D721Med (cell line): ENCODE results near the gene C17orf75.
A peak's percentile ranks its signal among the peaks of the same experiment; 100 is the strongest.

Source experiments
- DNase-seq: peaks from one replicate; pipeline ENCODE4 v3.0.0; 2011; ENCODE audit warnings: low spot score; ENCODE audit not compliant: insufficient read length
- FAIRE-seq: peaks from 2 replicates; lab custom pipeline; 2011; peaks lifted over from hg19 to GRCh38; lab: Jason Lieb, UNC
- CTCF ChIP-seq: IDR thresholded peaks from 2 replicates; pipeline ENCODE4 v1.5.1; 2012; ENCODE audit warnings: mild to moderate bottlenecking, control low read depth; ENCODE audit not compliant: insufficient read depth; ENCODE audit errors: missing control alignments

C17orf75 gene

GRCh38 chr17:32302037-32302436, 39.9 kb downstream of the C17orf75 start:
- FAIRE-seq: no peak
- DNase-seq: no peak
- no peak for TF ChIP-seq CTCF

- no peak for DNase-seq
- TF ChIP-seq CTCF: no peak
- FAIRE-seq: peak; percentile 29
Observed at GRCh38 chr17:32299580-32300164, 42.3 kb downstream of the C17orf75 start.

- FAIRE-seq (peak; percentile 92), DNase-seq (no peak)
- no peak for TF ChIP-seq CTCF
Observed at GRCh38 chr17:32298721-32299579, 43.0 kb downstream of the C17orf75 start.

GRCh38 chr17:32298298-32298697, 43.7 kb downstream of the C17orf75 start:
- DNase-seq (no peak), FAIRE-seq (no peak)
- TF ChIP-seq CTCF: peak; percentile 24

DNA sequence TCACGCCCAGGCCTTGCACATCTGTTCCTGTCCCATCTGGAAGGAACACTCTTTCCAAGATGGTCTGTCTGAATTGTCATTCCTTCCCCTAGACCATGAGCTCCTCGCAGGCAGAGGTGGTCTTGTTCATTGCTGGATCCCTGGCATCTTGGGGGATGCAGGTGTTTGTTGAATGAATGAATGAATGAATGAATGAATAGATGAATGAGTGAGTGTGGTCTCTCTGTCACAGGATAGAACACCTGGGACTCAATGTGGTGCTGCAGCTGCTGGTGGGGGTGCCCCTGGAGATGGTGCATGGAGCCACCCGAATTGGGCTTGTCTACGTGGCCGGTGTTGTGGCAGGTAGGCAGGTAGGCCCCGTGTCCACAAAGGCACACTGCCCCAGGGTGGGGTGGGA, 44.1 kb downstream of the C17orf75 start:
- DNase-seq (no peak), FAIRE-seq (no peak)
- TF ChIP-seq CTCF: no peak

DNA sequence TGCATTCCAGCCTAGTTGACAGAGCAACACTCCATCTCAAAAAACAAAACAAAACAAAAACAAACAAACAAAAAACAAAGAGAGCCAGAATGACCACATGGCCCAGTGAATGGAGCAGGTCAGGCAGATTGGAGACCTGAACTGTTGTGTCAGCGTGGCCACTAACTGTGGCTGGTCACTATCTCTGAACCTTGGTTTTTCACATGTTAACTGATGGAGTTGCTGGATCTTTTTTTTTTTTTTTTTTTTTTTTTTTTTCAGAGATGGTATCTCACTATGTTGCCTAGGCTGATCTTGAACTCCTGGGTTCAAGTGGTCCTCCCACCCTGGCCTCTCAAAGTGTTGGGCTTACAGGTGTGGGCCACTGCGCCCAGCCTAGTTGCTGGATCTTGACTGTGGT, 44.5 kb downstream of the C17orf75 start:
- no peak for TF ChIP-seq CTCF
- DNase-seq: no peak
- FAIRE-seq: no peak

DNA sequence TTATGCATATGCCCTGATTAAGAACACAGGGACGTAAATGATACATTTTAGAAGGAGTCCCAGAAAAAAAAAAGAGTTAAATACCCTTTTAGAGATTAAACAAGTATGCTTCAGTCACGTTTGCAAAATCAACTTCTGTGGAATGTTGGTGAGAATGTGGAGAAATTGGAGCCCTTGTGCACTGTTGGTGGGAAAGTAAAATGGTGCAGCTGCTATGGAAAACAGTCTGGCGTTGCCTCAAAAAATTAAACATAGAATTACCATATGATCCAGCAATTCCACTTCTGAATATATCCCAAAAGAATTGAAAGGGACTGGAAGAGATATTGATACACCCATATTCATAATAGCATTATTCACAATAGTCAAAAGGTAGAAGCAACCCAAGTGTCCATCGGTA, 49.9 kb downstream of the C17orf75 start:
- no peak for TF ChIP-seq CTCF
- no peak for DNase-seq
- FAIRE-seq: no peak
